ENCODE measurements around the gene LSM4.

Gene LSM4

GRCh38 chr19:18295034-18295451 is 27.8 kb downstream of the LSM4 start:
- DNase-seq (ENCODE audit: low spot score): no peak

GRCh38 chr19:18294467-18294864 is 28.4 kb downstream of the LSM4 start:
- TF ChIP-seq CTCF (IDR thresholded peaks at IDR 0.05; ENCODE audit: extremely low read depth, missing control alignments): no peak

More at GRCh38 chr19:18295034-18295451, 27.8 kb downstream of the LSM4 start:
- TF ChIP-seq CTCF (IDR thresholded peaks at IDR 0.05; ENCODE audit: extremely low read depth, missing control alignments): no peak

GRCh38 chr19:18293642-18294466 is 29.0 kb downstream of the LSM4 start:
- no peak for DNase-seq (ENCODE audit: low spot score)
- no peak for TF ChIP-seq CTCF (IDR thresholded peaks at IDR 0.05; ENCODE audit: extremely low read depth, missing control alignments)

More at GRCh38 chr19:18294467-18294864, 28.4 kb downstream of the LSM4 start:
- no peak for DNase-seq (ENCODE audit: low spot score)

- DNase-seq (ENCODE audit: low spot score): peak; percentile 69
- TF ChIP-seq CTCF (IDR thresholded peaks at IDR 0.05; ENCODE audit: extremely low read depth, missing control alignments): no peak
These were observed 29.9 kb downstream of the LSM4 start for GRCh38 chr19:18292810-18293641.

GRCh38 chr19:18292462-18292809 is 30.4 kb downstream of the LSM4 start:
- TF ChIP-seq CTCF (IDR thresholded peaks at IDR 0.05; ENCODE audit: extremely low read depth, missing control alignments): no peak
- DNase-seq (ENCODE audit: low spot score): no peak

GRCh38 chr19:18291590-18292461 is 31.1 kb downstream of the LSM4 start:
- DNase-seq (ENCODE audit: low spot score): peak; percentile 95
- TF ChIP-seq CTCF (IDR thresholded peaks at IDR 0.05; ENCODE audit: extremely low read depth, missing control alignments): no peak
